DOHH2 (cell line): ENCODE results near the gene KAZALD1.

Experiments
- H3F3A ChIP-seq: fragments of 200-600 bp; sonication (generic), shearing (Covaris generic); 2 replicates; pipeline ENCODE4 v1.6.0; 2016; ENCODE audit warnings: antibody characterized with exemption, mild to moderate bottlenecking; ENCODE audit not compliant: control insufficient read depth, insufficient read depth
- H3K27ac ChIP-seq: fragments of 200-600 bp; sonication (generic); 2 replicates; pipeline ENCODE4 v1.5.1; 2014; ENCODE audit warnings: low read depth, mild to moderate bottlenecking, low read length, moderate library complexity
- H3K27me3 ChIP-seq: fragments of 200-600 bp; sonication (generic); 2 replicates; pipeline ENCODE4 v1.6.1; 2014; ENCODE audit warnings: mild to moderate bottlenecking, low read length, mixed read lengths; ENCODE audit not compliant: control insufficient read depth
- H3K36me3 ChIP-seq: fragments of 200-600 bp; sonication (generic); 2 replicates; pipeline ENCODE4 v1.6.1; 2014; ENCODE audit warnings: mild to moderate bottlenecking, low read length, moderate library complexity, mixed read lengths; ENCODE audit not compliant: control insufficient read depth
- H3K4me1 ChIP-seq: fragments of 200-600 bp; sonication (generic); 2 replicates; pipeline ENCODE4 v1.6.1; 2014; ENCODE audit warnings: mild to moderate bottlenecking, low read length, mixed read lengths; ENCODE audit not compliant: control insufficient read depth
- H3K4me2 ChIP-seq: fragments of 200-600 bp; sonication (generic); 2 replicates; pipeline ENCODE4 v1.6.0; 2014; ENCODE audit warnings: mild to moderate bottlenecking, low read length, moderate library complexity
- H3K4me3 ChIP-seq: fragments of 200-600 bp; sonication (generic); 2 replicates; pipeline ENCODE4 v1.5.1; 2014; ENCODE audit warnings: mild to moderate bottlenecking, low read length, mixed read lengths
- H3K79me2 ChIP-seq: fragments of 200-600 bp; sonication (generic); 2 replicates; pipeline ENCODE4 v1.6.1; 2014; ENCODE audit warnings: mild to moderate bottlenecking, low read length, mixed read lengths; ENCODE audit not compliant: control insufficient read depth
- H3K9me2 ChIP-seq: fragments of 200-600 bp; sonication (generic); replicated peaks from 2 replicates; pipeline ENCODE4 v1.6.1; 2014; ENCODE audit warnings: mild to moderate bottlenecking, low read length, mixed read lengths; ENCODE audit not compliant: control insufficient read depth
- H3K9me3 ChIP-seq: fragments of 200-600 bp; sonication (generic); 2 replicates; pipeline ENCODE4 v1.6.1; 2014; ENCODE audit warnings: antibody characterized with exemption, low read length, mixed read lengths; ENCODE audit not compliant: control insufficient read depth, insufficient read depth
- H4K20me1 ChIP-seq: fragments of 200-600 bp; sonication (generic); 2 replicates; pipeline ENCODE4 v1.6.0; 2014; ENCODE audit warnings: low read depth, mild to moderate bottlenecking, antibody characterized with exemption, low read length, moderate library complexity; ENCODE audit not compliant: control insufficient read depth, insufficient read depth
- CTCF ChIP-seq: fragments of 200-600 bp; sonication (generic); IDR thresholded peaks from one replicate; pipeline ENCODE4 v1.5.1; 2014; ENCODE audit warnings: antibody characterized with exemption, mild to moderate bottlenecking, low read depth, low read length; ENCODE audit not compliant: poor library complexity, severe bottlenecking
- EZH2phosphoT487 ChIP-seq: fragments of 200-600 bp; sonication (generic); IDR thresholded peaks from 2 replicates; pipeline ENCODE4 v1.6.1; 2017; ENCODE audit warnings: borderline replicate concordance, mild to moderate bottlenecking, antibody characterized with exemption, low read length, moderate library complexity, mixed read lengths

The KAZALD1 gene

DNA sequence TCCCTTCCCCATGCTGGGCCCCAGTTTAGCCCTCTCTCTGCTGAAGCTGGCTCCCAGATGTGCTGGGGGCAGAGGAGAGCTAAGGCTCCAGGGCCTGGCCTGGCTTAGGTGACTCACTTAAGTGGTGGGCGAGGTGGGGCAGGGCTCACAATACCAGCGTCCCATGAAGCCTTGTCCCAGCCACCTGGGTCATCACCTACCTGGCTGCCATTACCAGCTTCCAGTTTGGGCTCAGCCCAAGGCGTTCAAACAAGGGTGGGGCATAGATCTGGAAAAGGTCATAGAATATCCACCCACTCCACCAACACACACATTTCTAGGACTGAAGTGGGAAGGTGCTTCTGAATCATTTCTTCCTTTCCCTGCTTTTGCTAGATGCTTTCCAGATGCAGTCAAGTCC, 8.3 kb downstream of the KAZALD1 start:
- Histone ChIP-seq H3F3A (peaks cover 20% of the 10 kb centered on the region), H3K4me3 (no peak overlapping the region), H3K79me2 (no peaks in the 10 kb centered on the region), H4K20me1 (no peaks in the 10 kb centered on the region), H3K27me3 (peaks cover 18% of the 10 kb centered on the region), H3K4me1 (peaks cover 66% of the 10 kb centered on the region), H3K36me3 (no peaks in the 10 kb centered on the region), H3K9me3 (no peaks in the 10 kb centered on the region), H3K9me2 (no peaks in the 10 kb centered on the region), H3K27ac (peak overlapping the region; percentile 75; the same call in 1 of the 2 replicates), H3K4me2 (peak overlapping the region; percentile 70; the same call in 1 of the 2 replicates)
- TF ChIP-seq EZH2phosphoT487, result no peak
- TF ChIP-seq CTCF, result no peak

DNA sequence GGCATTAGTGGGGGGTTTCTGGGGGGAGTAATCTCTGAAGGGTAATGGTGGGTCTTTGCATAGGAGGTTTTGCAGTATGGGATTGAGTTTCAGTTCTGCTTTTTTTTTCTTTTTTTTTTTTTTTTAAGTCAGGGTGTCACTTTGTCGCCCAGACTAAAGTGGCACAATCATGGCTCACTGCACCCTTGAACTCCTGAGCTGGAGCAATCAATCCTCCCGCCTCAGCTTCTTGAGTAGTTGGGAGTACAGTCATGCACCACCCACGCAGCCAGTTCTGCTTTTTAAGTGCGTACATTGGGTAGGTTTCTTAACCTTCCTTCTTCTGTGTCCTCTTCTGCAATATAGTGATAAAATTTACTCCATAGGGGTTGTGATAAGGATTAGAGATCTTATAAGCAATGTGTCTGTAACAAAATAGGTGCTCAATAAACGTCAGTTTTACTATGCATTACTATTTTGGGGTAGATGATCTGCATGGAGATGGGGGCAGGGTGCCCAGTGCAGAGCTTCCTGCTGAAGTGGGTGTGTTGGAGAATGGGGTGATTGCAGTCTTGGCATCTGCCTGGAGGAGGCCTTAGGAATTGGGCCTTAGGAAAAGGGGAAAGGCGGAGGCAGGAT, 9.6 kb downstream of the KAZALD1 start:
- H3K27me3 ChIP-seq, result peaks cover 14% of the 10 kb centered on the region
- peak overlapping the region; percentile 55 for H3K4me3 ChIP-seq
- peak overlapping the region; percentile 75 for H3K27ac ChIP-seq
- H3K4me1 ChIP-seq, result peaks cover 64% of the 10 kb centered on the region
- no peaks in the 10 kb centered on the region for H3K9me2 ChIP-seq
- H4K20me1 ChIP-seq, result no peaks in the 10 kb centered on the region
- H3K4me2 ChIP-seq, result peak overlapping the region; percentile 70
- no peaks in the 10 kb centered on the region for H3K36me3 ChIP-seq
- TF ChIP-seq EZH2phosphoT487, result no peak
- no peak for TF ChIP-seq CTCF
- H3F3A ChIP-seq, result peaks cover 15% of the 10 kb centered on the region
- H3K9me3 ChIP-seq, result no peaks in the 10 kb centered on the region
- no peaks in the 10 kb centered on the region for H3K79me2 ChIP-seq

- H3K36me3 ChIP-seq, result no peaks in the 10 kb centered on the region
- peak overlapping the region; percentile 75 for H3K27ac ChIP-seq
- peak overlapping the region; percentile 55 for H3K4me3 ChIP-seq
- H4K20me1 ChIP-seq, result no peaks in the 10 kb centered on the region
- peaks cover 8% of the 10 kb centered on the region for H3K27me3 ChIP-seq
- H3K79me2 ChIP-seq, result no peaks in the 10 kb centered on the region
- no peak for TF ChIP-seq CTCF
- TF ChIP-seq EZH2phosphoT487, result no peak
- H3K4me2 ChIP-seq, result peak overlapping the region; percentile 70
- H3F3A ChIP-seq, result peaks cover 15% of the 10 kb centered on the region
- H3K9me2 ChIP-seq, result no peaks in the 10 kb centered on the region
- H3K4me1 ChIP-seq, result peaks cover 59% of the 10 kb centered on the region
- no peaks in the 10 kb centered on the region for H3K9me3 ChIP-seq
Measured at GRCh38 chr10:101071885-101072433, 10.2 kb downstream of the KAZALD1 start.
